Astrocyte (in vitro differentiated cells and primary cell): Measurements from ENCODE around the gene RBM19. TPM values are rescaled to one million over a fixed set of nuclear protein-coding genes. Genes with fewer than 3 reads are reported as not detected.

Experiments
- DNase-seq: peaks from one replicate; pipeline ENCODE4 v3.0.0-alpha.2; 2010; ENCODE audit warnings: low read depth
- FAIRE-seq: peaks from 2 replicates; lab custom pipeline; 2011; peaks lifted over from hg19 to GRCh38; lab: Jason Lieb, UNC
- H2AFZ ChIP-seq: 2 replicates; pipeline ENCODE4 v1.6.0; 2012; ENCODE audit warnings: low read depth, low read length, inconsistent platforms
- H3K27ac ChIP-seq: 2 replicates; pipeline ENCODE4 v1.5.1; 2011; ENCODE audit warnings: low read depth, low read length, inconsistent platforms
- H3K27me3 ChIP-seq: 2 replicates; pipeline ENCODE4 v1.6.0; 2011; ENCODE audit warnings: low read length, inconsistent platforms; ENCODE audit not compliant: insufficient read depth
- H3K36me3 ChIP-seq: 2 replicates; pipeline ENCODE4 v1.5.1; 2011; ENCODE audit warnings: low read length, inconsistent platforms; ENCODE audit not compliant: insufficient read depth
- H3K4me1 ChIP-seq: 2 replicates; pipeline ENCODE4 v1.5.1; 2011; ENCODE audit warnings: low read length, inconsistent platforms; ENCODE audit not compliant: insufficient read depth
- H3K4me2 ChIP-seq: 2 replicates; pipeline ENCODE4 v1.6.0; 2012; ENCODE audit warnings: low read length, inconsistent platforms
- H3K4me3 ChIP-seq: 2 replicates; pipeline ENCODE4 v1.5.1; 2011; ENCODE audit warnings: low read depth, mild to moderate bottlenecking, low read length, inconsistent platforms; ENCODE audit not compliant: insufficient read depth
- H3K79me2 ChIP-seq: 2 replicates; pipeline ENCODE4 v1.6.0; 2012; ENCODE audit warnings: mild to moderate bottlenecking, low read length, inconsistent platforms; ENCODE audit not compliant: insufficient read depth
- H3K9ac ChIP-seq: 2 replicates; pipeline ENCODE4 v1.6.0; 2012; ENCODE audit warnings: mild to moderate bottlenecking, low read length, inconsistent platforms
- H3K9me3 ChIP-seq: 2 replicates; pipeline ENCODE4 v1.5.1; 2012; ENCODE audit warnings: low read depth, mild to moderate bottlenecking, low read length, inconsistent platforms; ENCODE audit not compliant: insufficient read depth
- H4K20me1 ChIP-seq: 2 replicates; pipeline ENCODE4 v1.6.0; 2012; ENCODE audit warnings: low read length, inconsistent platforms; ENCODE audit not compliant: insufficient read depth
- H3K27ac Mint-ChIP-seq: one replicate; pipeline ENCODE4 v1.8.0; 2021; ENCODE audit warnings: mild to moderate bottlenecking, mixed read lengths; ENCODE audit not compliant: unreplicated experiment
- H3K27me3 Mint-ChIP-seq: one replicate; pipeline ENCODE4 v1.8.0; 2021; ENCODE audit warnings: low read depth, mixed read lengths; ENCODE audit not compliant: unreplicated experiment
- H3K36me3 Mint-ChIP-seq: one replicate; pipeline ENCODE4 v1.8.0; 2021; ENCODE audit warnings: low read depth, mixed read lengths; ENCODE audit not compliant: unreplicated experiment
- H3K4me1 Mint-ChIP-seq: one replicate; pipeline ENCODE4 v1.8.0; 2021; ENCODE audit warnings: low read depth, mixed read lengths; ENCODE audit not compliant: unreplicated experiment
- H3K4me3 Mint-ChIP-seq: one replicate; pipeline ENCODE4 v1.8.0; 2021; ENCODE audit warnings: mild to moderate bottlenecking, moderate library complexity, mixed read lengths; ENCODE audit not compliant: unreplicated experiment
- H3K9me3 Mint-ChIP-seq: one replicate; pipeline ENCODE4 v1.8.0; 2021; ENCODE audit warnings: mild to moderate bottlenecking, mixed read lengths; ENCODE audit not compliant: unreplicated experiment
- EZH2 ChIP-seq: IDR thresholded peaks from 2 replicates; pipeline ENCODE4 v1.6.1; 2012; ENCODE audit warnings: mild to moderate bottlenecking, low read length, inconsistent platforms; ENCODE audit not compliant: insufficient read depth
- total RNA-seq: library from RNA; stranded (reverse); gene quantifications from 2 replicates; pipeline ENCODE4 v1.2.1, GENCODE V29; 2021
- TF ChIP-seq, protein P1 (sequence below): IDR thresholded peaks from 2 replicates; pipeline ENCODE4 v1.5.1; 2011; ENCODE audit warnings: low read depth, mild to moderate bottlenecking, inconsistent platforms, low read length, moderate library complexity; ENCODE audit not compliant: insufficient read depth

RBM19 gene
- total RNA-seq, 1 donor from 2014 or later, result 32.3 TPM

DNA sequence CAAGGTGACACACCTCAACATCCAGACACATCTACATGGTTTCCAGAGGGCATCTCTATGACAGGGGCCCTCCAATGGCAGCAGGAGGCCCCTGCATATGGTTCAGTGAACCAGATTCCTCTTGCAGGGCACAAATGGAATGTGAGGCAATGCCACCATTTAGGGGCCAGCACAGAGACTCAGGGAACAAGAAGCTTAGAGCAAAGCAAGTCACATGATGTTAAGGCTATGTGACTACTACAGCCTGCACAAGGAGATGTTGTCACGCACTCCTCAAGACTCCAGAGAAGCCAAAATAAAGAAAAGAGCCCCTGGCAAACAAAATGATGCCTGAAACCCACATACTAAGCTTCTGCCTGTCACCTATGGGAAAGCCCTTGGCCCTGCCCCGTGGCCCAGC is 95.2 kb downstream of the RBM19 start:
- Histone ChIP-seq H3K79me2 (no peaks in the 10 kb centered on the region), H3K4me1 (peaks cover 14% of the 10 kb centered on the region), H3K36me3 (peaks cover under 1% of the 10 kb centered on the region), H3K27ac (no peak overlapping the region), H3K9me3 (no peaks in the 10 kb centered on the region), H2AFZ (no peak overlapping the region), H3K4me2 (no peak overlapping the region), H3K27me3 (peaks cover 3% of the 10 kb centered on the region), H3K4me3 (no peak overlapping the region), H4K20me1 (no peaks in the 10 kb centered on the region), H3K9ac (no peak overlapping the region)
- H3K4me1 Mint-ChIP-seq, result peaks cover 10% of the 10 kb centered on the region
- DNase-seq (no peak), FAIRE-seq (no peak)
- no peak for TF ChIP-seq EZH2
- TF ChIP-seq, protein P1, sequence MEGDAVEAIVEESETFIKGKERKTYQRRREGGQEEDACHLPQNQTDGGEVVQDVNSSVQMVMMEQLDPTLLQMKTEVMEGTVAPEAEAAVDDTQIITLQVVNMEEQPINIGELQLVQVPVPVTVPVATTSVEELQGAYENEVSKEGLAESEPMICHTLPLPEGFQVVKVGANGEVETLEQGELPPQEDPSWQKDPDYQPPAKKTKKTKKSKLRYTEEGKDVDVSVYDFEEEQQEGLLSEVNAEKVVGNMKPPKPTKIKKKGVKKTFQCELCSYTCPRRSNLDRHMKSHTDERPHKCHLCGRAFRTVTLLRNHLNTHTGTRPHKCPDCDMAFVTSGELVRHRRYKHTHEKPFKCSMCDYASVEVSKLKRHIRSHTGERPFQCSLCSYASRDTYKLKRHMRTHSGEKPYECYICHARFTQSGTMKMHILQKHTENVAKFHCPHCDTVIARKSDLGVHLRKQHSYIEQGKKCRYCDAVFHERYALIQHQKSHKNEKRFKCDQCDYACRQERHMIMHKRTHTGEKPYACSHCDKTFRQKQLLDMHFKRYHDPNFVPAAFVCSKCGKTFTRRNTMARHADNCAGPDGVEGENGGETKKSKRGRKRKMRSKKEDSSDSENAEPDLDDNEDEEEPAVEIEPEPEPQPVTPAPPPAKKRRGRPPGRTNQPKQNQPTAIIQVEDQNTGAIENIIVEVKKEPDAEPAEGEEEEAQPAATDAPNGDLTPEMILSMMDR, result no peak
- no peak overlapping the region for H3K27ac Mint-ChIP-seq
- H3K9me3 Mint-ChIP-seq, result no peaks in the 10 kb centered on the region
- peaks cover 15% of the 10 kb centered on the region for H3K36me3 Mint-ChIP-seq
- H3K27me3 Mint-ChIP-seq, result no peaks in the 10 kb centered on the region
- no peak overlapping the region for H3K4me3 Mint-ChIP-seq

DNA sequence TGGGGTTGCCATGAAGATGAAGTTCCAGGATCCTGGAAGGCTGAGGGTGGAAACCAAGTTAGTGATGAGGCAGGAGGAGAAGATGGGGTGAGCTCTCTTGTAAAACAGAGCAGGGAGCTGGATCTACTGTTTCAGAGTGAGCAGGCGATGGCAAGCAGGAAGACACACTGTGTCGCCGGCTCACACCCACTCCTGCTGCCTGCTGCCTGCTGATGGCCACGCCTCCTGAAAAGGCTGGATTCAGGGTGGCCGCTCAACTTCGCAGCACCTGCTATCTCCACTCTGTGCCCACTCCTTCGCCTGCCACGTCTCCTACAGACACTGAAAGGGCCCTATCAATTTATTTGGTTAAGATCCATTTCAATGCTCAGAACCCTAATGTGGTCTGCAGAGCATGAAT is 96.1 kb downstream of the RBM19 start:
- peaks cover 3% of the 10 kb centered on the region for H3K4me1 Mint-ChIP-seq
- H3K9me3 ChIP-seq, result no peaks in the 10 kb centered on the region
- H3K27me3 Mint-ChIP-seq, result no peaks in the 10 kb centered on the region
- H3K4me2 ChIP-seq, result no peak overlapping the region
- no peak overlapping the region for H3K9ac ChIP-seq
- no peak overlapping the region for H3K27ac ChIP-seq
- peaks cover 7% of the 10 kb centered on the region for H3K4me1 ChIP-seq
- H3K27ac Mint-ChIP-seq, result no peak overlapping the region
- H3K4me3 ChIP-seq, result no peak overlapping the region
- peaks cover 15% of the 10 kb centered on the region for H3K36me3 Mint-ChIP-seq
- H3K27me3 ChIP-seq, result peaks cover 3% of the 10 kb centered on the region
- H3K79me2 ChIP-seq, result no peaks in the 10 kb centered on the region
- no peak overlapping the region for H2AFZ ChIP-seq
- H3K36me3 ChIP-seq, result peaks cover 2% of the 10 kb centered on the region
- H3K4me3 Mint-ChIP-seq, result no peak overlapping the region
- no peaks in the 10 kb centered on the region for H4K20me1 ChIP-seq
- peaks cover 2% of the 10 kb centered on the region for H3K9me3 Mint-ChIP-seq
- no peak for FAIRE-seq
- TF ChIP-seq, protein P1, result no peak
- no peak for TF ChIP-seq EZH2
- DNase-seq, result no peak

DNA sequence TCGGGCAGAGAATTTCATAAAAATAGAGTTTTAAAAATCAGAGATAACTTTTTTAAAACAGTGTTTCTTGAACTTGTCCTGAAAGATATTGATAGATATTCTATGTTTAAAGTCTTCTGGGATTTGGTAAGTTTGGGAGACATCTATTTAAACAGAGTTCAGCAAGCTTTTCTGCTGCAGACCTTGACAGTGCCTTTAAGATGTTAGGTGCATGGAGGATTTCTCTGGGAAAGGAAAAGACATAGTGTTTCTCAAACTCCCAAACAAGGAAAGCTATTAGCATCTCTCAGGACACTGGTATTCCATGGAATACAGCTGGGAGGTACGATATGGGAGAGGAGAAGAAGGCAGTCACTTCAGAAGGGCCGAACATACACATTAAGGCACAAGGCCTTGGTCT is 97.8 kb downstream of the RBM19 start:
- Mint-ChIP-seq H3K36me3 (peaks cover 10% of the 10 kb centered on the region), H3K27ac (no peak overlapping the region), H3K4me3 (no peak overlapping the region), H3K4me1 (peaks cover 7% of the 10 kb centered on the region), H3K27me3 (no peaks in the 10 kb centered on the region), H3K9me3 (peaks cover 2% of the 10 kb centered on the region)
- H3K9ac ChIP-seq, result no peak overlapping the region
- H3K36me3 ChIP-seq, result peaks cover 2% of the 10 kb centered on the region
- no peak for TF ChIP-seq EZH2
- TF ChIP-seq, protein P1, result no peak
- H3K4me2 ChIP-seq, result no peak overlapping the region
- no peak for DNase-seq
- H3K9me3 ChIP-seq, result no peaks in the 10 kb centered on the region
- H3K27ac ChIP-seq, result no peak overlapping the region
- H2AFZ ChIP-seq, result no peak overlapping the region
- H4K20me1 ChIP-seq, result no peaks in the 10 kb centered on the region
- no peak for FAIRE-seq
- H3K27me3 ChIP-seq, result peaks cover 3% of the 10 kb centered on the region
- H3K4me1 ChIP-seq, result peaks cover 5% of the 10 kb centered on the region
- no peak overlapping the region for H3K4me3 ChIP-seq
- no peaks in the 10 kb centered on the region for H3K79me2 ChIP-seq
